Sigmoid colon (tissue), 7 donors: ENCODE results near the gene CARD10. TPM values are rescaled to one million over a fixed set of nuclear protein-coding genes. Genes with fewer than 3 reads are reported as not detected.

Source experiments
- DNase-seq: peaks from one replicate; pipeline ENCODE4 v3.0.0-alpha.2; 2019
- H3K27ac ChIP-seq, 4 donors: fragments of 200-600 bp; sonication (generic); one replicate each; pipeline ENCODE4 v1.5.1; 2016 to 2019; ENCODE audit warnings: mild to moderate bottlenecking in 1 of 4
- H3K27me3 ChIP-seq, 3 donors: fragments of 200-600 bp; sonication (generic); one replicate each; pipeline ENCODE4 v1.5.1; 2019; ENCODE audit warnings: mild to moderate bottlenecking in 1 of 3
- H3K36me3 ChIP-seq, 4 donors: fragments of 200-600 bp; sonication (generic); one replicate each; pipeline ENCODE4 v1.5.1; 2016 to 2019
- H3K4me1 ChIP-seq, 4 donors: fragments of 200-600 bp; sonication (generic); one replicate each; pipeline ENCODE4 v1.5.1; 2017 to 2019
- H3K4me3 ChIP-seq, 4 donors: fragments of 200-600 bp; sonication (generic); one replicate each; pipeline ENCODE4 v1.5.1; 2017 to 2019; ENCODE audit warnings: mild to moderate bottlenecking in 2 of 4, moderate library complexity in 1 of 4
- H3K9me3 ChIP-seq, 4 donors: fragments of 200-600 bp in 3 of 4; sonication (generic) in 3 of 4; one replicate each; pipeline versions ENCODE4 v1.5.1 to v1.6.1; 2013 to 2019
- CTCF ChIP-seq, 4 experiments: fragments of 450-650 bp in 3 of 4; fragments of 200-600 bp in 1 of 4; IDR thresholded peaks; one replicate each; pipeline ENCODE4 v1.5.1; 2016 to 2019; ENCODE audit warnings: antibody characterized with exemption in 4 of 4, mild to moderate bottlenecking in 3 of 4, moderate library complexity in 2 of 4
- EP300 ChIP-seq, 4 donors: sonication (generic); formaldehyde crosslinking; IDR thresholded peaks; one replicate each; pipeline ENCODE4 v1.6.1; 2017; ENCODE audit warnings: antibody characterized with exemption in 4 of 4
- POLR2A ChIP-seq, 2 donors: fragments of 450-650 bp; IDR thresholded peaks; one replicate each; pipeline ENCODE4 v1.6.1; 2016; ENCODE audit warnings: antibody characterized with exemption in 2 of 2, mild to moderate bottlenecking in 2 of 2, moderate library complexity in 2 of 2
- POLR2AphosphoS5 ChIP-seq, 4 donors: sonication (generic); formaldehyde crosslinking; IDR thresholded peaks; one replicate each; pipeline ENCODE4 v1.6.1; 2017; ENCODE audit warnings: antibody characterized with exemption in 4 of 4
- WGBS, 2 donors: extraction: QIAGEN DNeasy Blood & Tissue Kit; methylation state at CpG; one replicate each; pipeline ENCODE4 v1.1.7; 2013; 5-methylcytosine and 5-hydroxymethylcytosine counted together
- intact Hi-C: fragments of 100-400 bp; cut with DNase I; formaldehyde crosslinking; loops from one replicate; pipeline ENCODE4 v1.15.1; 2023
- polyA plus RNA-seq, 3 donors: library from polyadenylated mRNA; stranded (reverse); fragments of 200-250 nt; gene quantifications; one replicate each; pipeline ENCODE4 v1.2.3, GENCODE V29; 2013
- total RNA-seq, 4 donors: library from RNA; depleted of rRNA; stranded (reverse); fragments of >200 nt; gene quantifications; one replicate each; pipeline ENCODE4 v1.1.0, GENCODE V29; 2016
- donor health status: healthy with polysubstance abuse.
- donor health status: Bipolar disorder and iron deficiency.
- donor health status: healthy.

The CARD10 gene
- total and polyA plus RNA-seq, 7 donors: 2.8 to 41.0 (median 8.6) TPM

- no peak for DNase-seq
- H3K4me1 ChIP-seq: no peaks in the 10 kb centered on the region
- no peak overlapping the region for H3K27ac ChIP-seq
- no peak overlapping the region for H3K4me3 ChIP-seq
- intact Hi-C loops: no loop called here
- H3K36me3 ChIP-seq: no peaks in the 10 kb centered on the region
- H3K9me3 ChIP-seq: no peaks in the 10 kb centered on the region
- peaks cover 3 to 83% (median 26%) of the 10 kb centered on the region in 3 donors for H3K27me3 ChIP-seq
- 78 to 90% methylated on average over 17 of the region's 17 CpGs for WGBS, 2 donors
- TF ChIP-seq POLR2A (IDR thresholded peaks at IDR 0.05) (no peak), POLR2AphosphoS5 (IDR thresholded peaks at IDR 0.05) (no peak), CTCF (IDR thresholded peaks at IDR 0.05) (no peak), EP300 (IDR thresholded peaks at IDR 0.05) (no peak)
Measured at GRCh38 chr22:37480387-37481346, 38.5 kb downstream of the CARD10 start.

- H3K27ac ChIP-seq: no peak overlapping the region
- H3K9me3 ChIP-seq: no peaks in the 10 kb centered on the region
- intact Hi-C loops: no loop called here
- H3K36me3 ChIP-seq: no peaks in the 10 kb centered on the region
- DNase-seq: no peak
- H3K27me3 ChIP-seq: peaks cover 3 to 72% (median 20%) of the 10 kb centered on the region in 3 donors
- no peak overlapping the region for H3K4me3 ChIP-seq
- H3K4me1 ChIP-seq: no peaks in the 10 kb centered on the region
- WGBS, 2 donors: 91 to 93% methylated on average over 15 of the region's 15 CpGs
- no peak for TF ChIP-seq POLR2A (IDR thresholded peaks at IDR 0.05)
Measured at GRCh38 chr22:37479196-37479595, 40.0 kb downstream of the CARD10 start.

DNA sequence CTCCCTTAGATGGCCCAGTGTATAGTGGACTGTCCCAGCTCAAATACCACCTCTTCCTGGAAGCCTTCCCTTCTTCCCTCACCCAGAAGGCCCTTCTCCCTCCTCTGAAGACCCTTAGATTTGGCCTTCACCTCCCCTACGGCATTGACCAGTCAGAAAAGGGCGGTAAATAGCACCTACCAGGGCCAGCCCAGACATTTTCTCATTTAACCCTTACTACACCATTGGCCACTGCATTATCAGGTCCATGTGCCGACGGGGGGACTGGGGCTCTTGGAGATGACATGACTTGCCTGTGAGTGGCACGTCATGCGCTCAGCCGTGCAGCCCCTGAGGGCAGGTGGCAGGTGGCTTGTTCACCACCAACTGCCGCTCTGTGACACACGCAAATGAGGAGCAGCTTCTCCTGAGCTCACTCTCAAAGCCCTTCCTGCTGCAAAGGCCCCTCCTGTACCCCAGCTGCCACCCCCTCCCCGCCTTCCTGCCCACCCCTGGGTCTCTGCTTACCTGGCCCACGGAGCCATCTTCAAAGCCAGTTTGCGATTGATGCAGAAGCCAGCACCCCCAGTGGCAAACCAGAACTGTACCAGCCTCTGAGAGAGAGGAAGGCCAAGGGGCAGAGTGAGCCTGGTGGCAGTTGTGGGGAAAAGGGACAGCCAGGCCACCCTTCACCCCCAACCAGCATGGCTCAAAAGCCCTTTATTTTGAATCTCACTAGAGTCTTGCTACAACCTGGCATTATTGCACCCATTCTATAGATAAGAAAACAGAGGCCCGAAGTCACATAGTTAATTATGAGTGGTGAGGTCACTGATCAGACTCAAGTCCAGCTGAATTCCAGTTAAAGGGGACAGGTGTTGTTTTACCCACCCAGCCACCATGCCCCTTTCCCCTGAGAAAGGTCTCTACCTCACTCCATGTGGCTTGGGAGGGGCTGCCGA is 42.6 kb downstream of the CARD10 start:
- no peak for DNase-seq
- Histone ChIP-seq H3K27me3 (peaks cover 5 to 80% (median 22%) of the 10 kb centered on the region in 3 donors), H3K9me3 (no peaks in the 10 kb centered on the region), H3K27ac (no peak overlapping the region), H3K36me3 (no peaks in the 10 kb centered on the region), H3K4me1 (no peaks in the 10 kb centered on the region), H3K4me3 (no peak overlapping the region)
- WGBS, 2 donors: 73 to 83% methylated on average over 14 of the region's 14 CpGs
- TF ChIP-seq POLR2A (IDR thresholded peaks at IDR 0.05) (no peak), CTCF (IDR thresholded peaks at IDR 0.05) (no peak), EP300 (IDR thresholded peaks at IDR 0.05) (no peak), POLR2AphosphoS5 (IDR thresholded peaks at IDR 0.05) (no peak)
- intact Hi-C loops: no loop called here

DNA sequence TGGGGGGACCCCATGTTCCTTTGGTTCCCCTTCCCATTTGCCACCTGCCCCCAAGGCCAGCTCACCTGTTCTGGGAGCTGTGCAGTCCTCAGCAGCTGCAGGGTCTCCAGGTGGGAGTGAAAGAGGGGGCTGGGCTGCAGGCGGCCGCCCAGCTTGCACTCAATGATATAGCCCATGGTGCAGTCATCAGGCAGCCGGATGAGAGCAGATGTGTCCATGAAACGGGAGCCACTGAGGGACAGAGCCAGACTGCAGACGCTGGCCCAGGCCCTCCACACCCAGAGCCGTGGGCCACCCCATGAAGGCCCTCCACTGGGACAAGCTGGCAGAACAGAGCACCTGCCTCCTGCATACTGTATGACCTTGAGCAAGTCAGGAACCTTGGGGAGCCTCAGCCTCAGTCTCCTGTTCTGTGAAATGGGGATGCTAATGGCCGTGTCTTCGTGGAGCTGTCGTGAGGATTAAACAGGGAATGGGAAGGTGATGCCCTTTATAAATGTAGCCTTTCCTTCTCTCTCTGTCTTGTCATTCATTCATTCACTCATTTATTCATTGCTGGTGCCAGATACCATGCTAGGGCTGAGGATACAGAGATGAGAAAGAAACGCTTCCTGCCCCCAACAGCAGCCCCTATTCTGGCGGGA is 44.6 kb downstream of the CARD10 start:
- no peaks in the 10 kb centered on the region for H3K36me3 ChIP-seq
- H3K27me3 ChIP-seq: peaks cover 5 to 69% (median 22%) of the 10 kb centered on the region in 3 donors
- no peak overlapping the region for H3K4me3 ChIP-seq
- no peaks in the 10 kb centered on the region for H3K4me1 ChIP-seq
- intact Hi-C loops: no loop called here
- no peak for TF ChIP-seq POLR2AphosphoS5 (IDR thresholded peaks at IDR 0.05)
- no peak for TF ChIP-seq CTCF (IDR thresholded peaks at IDR 0.05)
- TF ChIP-seq EP300 (IDR thresholded peaks at IDR 0.05): no peak
- no peak for TF ChIP-seq POLR2A (IDR thresholded peaks at IDR 0.05)
- H3K9me3 ChIP-seq: no peaks in the 10 kb centered on the region
- WGBS, 2 donors: 87 to 91% methylated on average over 11 of the region's 11 CpGs
- DNase-seq: no peak
- no peak overlapping the region for H3K27ac ChIP-seq
